PC-3 (cell line): Measurements from ENCODE around the gene MRPS34. TPM values are rescaled to one million over a fixed set of nuclear protein-coding genes. Genes with fewer than 3 reads are reported as not detected.

Source experiments
- ATAC-seq: fragments of 200-7000 bp; cut with Tn5 transposase; 2 replicates; pipeline ENCODE4 v1.9.1; 2020; ENCODE audit warnings: mild to moderate bottlenecking, moderate library complexity
- BruUV-seq: library from RNA; stranded (reverse); fragments of 400-500 nt; replicated peaks from 2 replicates; lab custom pipeline; 2021; lab: Mats Ljungman, UMichigan
- CTCF ChIA-PET: fragments of 300-600 bp; sonication (Branson Sonifier 250); formaldehyde crosslinking; loops from one replicate; lab custom pipeline; 2022; ENCODE audit warnings: antibody characterized with exemption; lab: Charles Lee
- POLR2A ChIA-PET: fragments of 300-600 bp; sonication (Branson Sonifier 250); formaldehyde crosslinking; loops from one replicate; lab custom pipeline; 2022; ENCODE audit warnings: antibody characterized with exemption; ENCODE audit not compliant: unreplicated experiment; lab: Charles Lee
- DNase-seq: peaks from one replicate; pipeline ENCODE4 v3.0.0-alpha.2; 2015
- H2AFZ ChIP-seq: fragments of 300-600 bp; sonication (generic); 2 replicates; pipeline ENCODE4 v1.6.0; 2016; ENCODE audit warnings: antibody characterized with exemption, low read length
- H3F3A ChIP-seq: fragments of 300-600 bp; sonication (generic); one replicate; pipeline ENCODE4 v1.6.0; 2017; ENCODE audit warnings: antibody characterized with exemption, low read length, control low read depth, mild to moderate bottlenecking; ENCODE audit not compliant: unreplicated experiment
- H3K27ac ChIP-seq: fragments of 300-600 bp; sonication (generic); 2 replicates; pipeline ENCODE4 v1.5.1; 2016; ENCODE audit warnings: mild to moderate bottlenecking, low read length
- H3K27me3 ChIP-seq: fragments of 300-600 bp; sonication (generic); 2 replicates; pipeline ENCODE4 v1.6.1; 2016; ENCODE audit warnings: low read length, mixed read lengths
- H3K36me3 ChIP-seq: fragments of 300-600 bp; sonication (generic); 2 replicates; pipeline ENCODE4 v1.6.1; 2016; ENCODE audit warnings: low read depth, mixed run types, low read length, mixed read lengths
- H3K4me1 ChIP-seq: fragments of 300-600 bp; sonication (generic); 2 replicates; pipeline ENCODE4 v1.5.1; 2016; ENCODE audit warnings: low read length; ENCODE audit not compliant: insufficient read depth
- H3K4me2 ChIP-seq: fragments of 300-600 bp; sonication (generic); 2 replicates; pipeline ENCODE4 v1.6.0; 2016; ENCODE audit warnings: low read length
- H3K4me3 ChIP-seq: fragments of 300-600 bp; sonication (generic); 2 replicates; pipeline ENCODE4 v1.5.1; 2016; ENCODE audit warnings: mild to moderate bottlenecking, low read length, mixed read lengths
- H3K79me2 ChIP-seq: fragments of 300-600 bp; sonication (generic); 2 replicates; pipeline ENCODE4 v1.6.1; 2017; ENCODE audit warnings: low read length, mixed read lengths
- H3K9ac ChIP-seq: fragments of 300-600 bp; sonication (generic); 2 replicates; pipeline ENCODE4 v1.6.0; 2016; ENCODE audit warnings: mild to moderate bottlenecking, low read length
- H3K9me2 ChIP-seq: fragments of 300-600 bp; sonication (generic); replicated peaks from 2 replicates; pipeline ENCODE4 v1.6.1; 2016; ENCODE audit warnings: mixed run types, low read length, mixed read lengths
- H3K9me3 ChIP-seq: fragments of 300-600 bp; sonication (generic); 2 replicates; pipeline ENCODE4 v1.6.1; 2016; ENCODE audit warnings: low read length, mixed read lengths
- H4K20me1 ChIP-seq: fragments of 300-600 bp; sonication (generic); 2 replicates; pipeline ENCODE4 v1.6.1; 2016; ENCODE audit warnings: low read length, mixed read lengths
- EZH2 ChIP-seq: fragments of 300-600 bp; sonication (generic); IDR thresholded peaks from one replicate; pipeline ENCODE4 v1.6.1; 2017; ENCODE audit warnings: antibody characterized with exemption, mild to moderate bottlenecking, low read length; ENCODE audit not compliant: unreplicated experiment
- EZH2phosphoT487 ChIP-seq: fragments of 300-600 bp; sonication (generic); IDR thresholded peaks from 2 replicates; pipeline ENCODE4 v1.6.1; 2018; ENCODE audit warnings: mild to moderate bottlenecking, antibody characterized with exemption, low read length, borderline replicate concordance
- intact Hi-C: fragments of 100-400 bp; cut with micrococcal nuclease; formaldehyde crosslinking; loops from 2 replicates; pipeline ENCODE4 v1.9.0; 2023
- total RNA-seq: library from RNA; depleted of rRNA; stranded (reverse); fragments of >200 nt; gene quantifications from 2 replicates; pipeline ENCODE4 v1.2.3, GENCODE V29; 2014
- TF ChIP-seq, protein P1 (sequence below): fragments of 300-600 bp; sonication (generic); conservative IDR thresholded peaks from 2 replicates; pipeline ENCODE4 v1.5.1; 2017; ENCODE audit warnings: antibody characterized with exemption, low read depth, mild to moderate bottlenecking, low read length

MRPS34 gene
- total RNA-seq, 1 experiment from 2014 or later: 248 TPM

DNA sequence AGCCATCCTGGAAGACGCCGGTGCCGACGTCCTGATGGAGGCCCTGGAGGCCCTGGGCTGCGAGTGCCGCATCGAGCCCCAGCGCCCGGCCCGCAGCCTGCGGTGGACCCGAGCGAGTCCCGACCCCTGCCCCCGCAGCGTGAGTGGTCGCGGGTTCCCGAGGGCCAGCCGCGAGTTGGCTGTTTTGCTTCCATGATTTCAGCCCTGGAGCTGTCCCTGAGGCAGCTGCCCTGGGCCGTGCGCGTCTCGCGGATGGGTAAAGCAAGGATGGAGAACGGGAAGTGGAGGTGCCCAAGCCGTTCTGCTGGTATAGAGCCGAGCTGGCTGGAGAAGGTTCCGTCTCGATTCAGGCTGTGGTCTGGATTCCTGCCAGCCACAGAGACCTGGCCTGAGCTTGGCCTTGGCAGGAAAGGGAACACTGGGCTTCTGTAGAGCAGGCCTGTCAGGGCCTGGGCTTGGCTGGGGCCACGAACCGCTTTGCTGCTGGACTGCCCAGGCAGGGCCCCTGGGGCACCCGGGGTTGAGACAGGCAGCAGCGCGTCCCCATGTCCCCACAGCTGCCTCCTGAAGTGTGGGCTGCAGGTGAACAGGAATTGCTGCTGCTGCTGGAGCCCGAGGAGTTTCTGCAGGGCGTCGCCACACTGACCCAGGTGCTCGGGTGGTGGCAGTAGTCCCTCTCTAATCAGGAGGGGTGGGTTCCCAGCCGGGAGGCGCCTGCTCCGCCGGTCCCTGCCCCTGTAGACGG, 941 bp upstream of the MRPS34 start:
- peaks cover 3% of the 10 kb centered on the region; the same call in 1 of the 2 replicates for H4K20me1 ChIP-seq
- peak overlapping the region; percentile 100 for H3K4me2 ChIP-seq
- H3K9me2 ChIP-seq: no peaks in the 10 kb centered on the region
- H3K9me3 ChIP-seq: no peaks in the 10 kb centered on the region
- ATAC-seq: peak; percentile 2; the same call in 1 of the 2 replicates
- H2AFZ ChIP-seq: 0 out of 2 replicates have a peak overlapping the region, but pooled peaks have one; percentile 63
- no peak for DNase-seq
- CTCF ChIA-PET: no interaction called here
- TSS peak; percentile 6 for BruUV-seq
- peak overlapping the region; percentile 86 for H3K4me3 ChIP-seq
- H3F3A ChIP-seq: no peaks in the 10 kb centered on the region
- POLR2A ChIA-PET: interaction anchor here (1.2 kb wide), 1 partner anchor 9 kb away, joined by 7 read pairs; the partner anchor contains the start of genes NUBP2 and SPSB3
- H3K36me3 ChIP-seq: no peaks in the 10 kb centered on the region
- H3K27me3 ChIP-seq: no peaks in the 10 kb centered on the region
- peaks cover 12% of the 10 kb centered on the region; the same call in 1 of the 2 replicates for H3K4me1 ChIP-seq
- H3K9ac ChIP-seq: peak overlapping the region; percentile 93
- intact Hi-C loops: loop anchor here (5.0 kb wide), 1 partner anchor 97 kb away; the partner anchor contains the start of gene JPT2
- TF ChIP-seq, protein P1, sequence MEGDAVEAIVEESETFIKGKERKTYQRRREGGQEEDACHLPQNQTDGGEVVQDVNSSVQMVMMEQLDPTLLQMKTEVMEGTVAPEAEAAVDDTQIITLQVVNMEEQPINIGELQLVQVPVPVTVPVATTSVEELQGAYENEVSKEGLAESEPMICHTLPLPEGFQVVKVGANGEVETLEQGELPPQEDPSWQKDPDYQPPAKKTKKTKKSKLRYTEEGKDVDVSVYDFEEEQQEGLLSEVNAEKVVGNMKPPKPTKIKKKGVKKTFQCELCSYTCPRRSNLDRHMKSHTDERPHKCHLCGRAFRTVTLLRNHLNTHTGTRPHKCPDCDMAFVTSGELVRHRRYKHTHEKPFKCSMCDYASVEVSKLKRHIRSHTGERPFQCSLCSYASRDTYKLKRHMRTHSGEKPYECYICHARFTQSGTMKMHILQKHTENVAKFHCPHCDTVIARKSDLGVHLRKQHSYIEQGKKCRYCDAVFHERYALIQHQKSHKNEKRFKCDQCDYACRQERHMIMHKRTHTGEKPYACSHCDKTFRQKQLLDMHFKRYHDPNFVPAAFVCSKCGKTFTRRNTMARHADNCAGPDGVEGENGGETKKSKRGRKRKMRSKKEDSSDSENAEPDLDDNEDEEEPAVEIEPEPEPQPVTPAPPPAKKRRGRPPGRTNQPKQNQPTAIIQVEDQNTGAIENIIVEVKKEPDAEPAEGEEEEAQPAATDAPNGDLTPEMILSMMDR: no peak
- TF ChIP-seq EZH2phosphoT487: no peak
- TF ChIP-seq EZH2: no peak
- peaks cover 34% of the 10 kb centered on the region for H3K79me2 ChIP-seq
- no peak overlapping the region for H3K27ac ChIP-seq

DNA sequence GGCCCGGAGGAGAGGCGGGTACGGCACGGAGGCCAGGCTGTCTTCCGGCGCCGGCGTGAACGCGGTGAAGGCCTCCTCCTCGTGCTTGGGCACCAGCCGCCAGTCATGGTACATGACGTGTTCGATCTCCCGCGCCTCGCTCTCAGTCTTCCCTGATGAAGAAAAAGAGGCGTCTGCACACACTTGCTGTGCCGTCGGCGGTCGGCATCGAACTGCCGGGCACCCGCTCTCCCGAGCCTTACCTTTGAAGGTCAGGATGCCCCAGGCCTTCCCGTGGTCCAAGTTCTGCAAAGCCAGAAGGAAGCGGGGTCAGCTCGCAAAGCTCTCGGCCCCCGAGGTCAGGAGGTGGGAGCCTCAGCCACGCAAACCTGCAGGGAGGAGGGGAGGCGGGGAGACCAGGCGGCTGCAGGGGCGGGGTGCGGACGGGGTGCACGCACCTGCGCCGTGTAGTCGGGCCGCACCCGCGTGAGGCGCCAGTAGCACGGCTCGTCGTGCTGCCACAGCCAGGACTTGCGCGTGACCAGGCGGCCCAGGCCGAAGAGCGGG, 499 bp downstream of the MRPS34 start, which contains the start of gene EME2:
Gene EME2 (plus strand): TSS at position 449 of the 546 bp plus-strand sequence. CDS start 418 bp downstream, outside the sequence.
- no peaks in the 10 kb centered on the region for H3F3A ChIP-seq
- DNase-seq (no peak), ATAC-seq (no peak)
- BruUV-seq: no TSS peak
- peak within 1 kb of the TSS; percentile 100 for H3K4me2 ChIP-seq
- POLR2A ChIA-PET: interaction anchor here (0.6 to 1.2 kb wide), 2 partner anchors 10 to 212 kb away, joined by 3 to 14 read pairs; partner anchors contain the start of genes NUBP2 and SPSB3
- H3K4me3 ChIP-seq: peak within 1 kb of the TSS; percentile 86
- no peaks in the 10 kb centered on the region for H3K27me3 ChIP-seq
- H3K9me2 ChIP-seq: no peaks in the 10 kb centered on the region
- peak within 1 kb of the TSS; percentile 64; the same call in 1 of the 2 replicates for H2AFZ ChIP-seq
- intact Hi-C loops: loop anchor here (5.0 kb wide), 1 partner anchor 95 kb away; the partner anchor contains the start of gene JPT2
- TF ChIP-seq EZH2phosphoT487: no peak
- no peak for TF ChIP-seq EZH2
- TF ChIP-seq, protein P1: no peak
- H3K4me1 ChIP-seq: peaks cover 12% of the 10 kb centered on the region; the same call in 1 of the 2 replicates
- CTCF ChIA-PET: no interaction called here
- H3K36me3 ChIP-seq: no peaks in the 10 kb centered on the region
- no peaks in the 10 kb centered on the region for H3K9me3 ChIP-seq
- peak within 1 kb of the TSS; percentile 65 for H3K27ac ChIP-seq
- peak within 1 kb of the TSS; percentile 93 for H3K9ac ChIP-seq
- peaks cover 34% of the 10 kb centered on the region for H3K79me2 ChIP-seq
- peaks cover 3% of the 10 kb centered on the region; the same call in 1 of the 2 replicates for H4K20me1 ChIP-seq
